Left forelimb (tissue), 1 donor: ENCODE data around the gene USP17L17.
"Not testable (repeated sequence)": the region's sequence is repeated elsewhere in the genome, so short reads cannot be mapped to it uniquely, and the experiment has no call there.

Experiments
- DNase-seq: peaks from one replicate; pipeline ENCODE4 v3.0.0-alpha.2; 2018; ENCODE audit warnings: low spot score

The USP17L17 gene

GRCh38 chr4:9243579-9243978, at the start of gene USP17L17:
Gene USP17L17, plus strand, starts transcription at chr4:9243879. Its CDS starts 0 bp downstream, at chr4:9243879.
- DNase-seq = not testable (repeated sequence)

DNA sequence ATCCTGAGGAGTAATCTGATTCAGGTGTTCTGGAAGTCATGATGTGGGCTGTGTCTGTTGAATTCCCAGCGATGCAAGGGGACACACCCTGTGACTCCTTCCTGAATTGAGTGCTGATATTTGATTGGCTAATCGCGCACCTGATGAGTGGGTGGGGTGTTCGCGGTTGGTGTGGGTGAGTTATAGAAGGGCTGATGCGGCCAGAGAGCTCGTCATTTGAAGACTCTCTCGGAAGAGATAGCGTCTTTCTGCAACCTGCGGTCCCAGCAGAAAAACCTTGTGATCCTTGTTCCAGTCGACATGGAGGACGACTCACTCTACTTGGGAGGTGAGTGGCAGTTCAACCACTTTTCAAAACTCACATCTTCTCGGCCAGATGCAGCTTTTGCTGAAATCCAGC, 33.3 kb upstream of the USP17L17 start, which contains the start of gene USP17L10:
Gene USP17L10, plus strand, starts transcription at position 301 of the 400 bp plus-strand sequence. Its CDS starts 0 bp downstream, at position 301.
- DNase-seq = not testable (repeated sequence)

GRCh38 chr4:9214701-9215100, 29.0 kb upstream of the USP17L17 start:
- not testable (repeated sequence) for DNase-seq

- not testable (repeated sequence) for DNase-seq
These were observed 28.6 kb upstream of the USP17L17 start, which contains the start of gene USP17L11 for GRCh38 chr4:9215105-9215504. Gene USP17L11, plus strand, starts transcription at chr4:9215405. Its CDS starts 0 bp downstream, at chr4:9215405.

GRCh38 chr4:9219852-9220251, 23.8 kb upstream of the USP17L17 start, which contains the start of gene USP17L12:
Gene USP17L12, plus strand, starts transcription at chr4:9220152. Its CDS starts 0 bp downstream, at chr4:9220152.
- DNase-seq = not testable (repeated sequence)

DNA sequence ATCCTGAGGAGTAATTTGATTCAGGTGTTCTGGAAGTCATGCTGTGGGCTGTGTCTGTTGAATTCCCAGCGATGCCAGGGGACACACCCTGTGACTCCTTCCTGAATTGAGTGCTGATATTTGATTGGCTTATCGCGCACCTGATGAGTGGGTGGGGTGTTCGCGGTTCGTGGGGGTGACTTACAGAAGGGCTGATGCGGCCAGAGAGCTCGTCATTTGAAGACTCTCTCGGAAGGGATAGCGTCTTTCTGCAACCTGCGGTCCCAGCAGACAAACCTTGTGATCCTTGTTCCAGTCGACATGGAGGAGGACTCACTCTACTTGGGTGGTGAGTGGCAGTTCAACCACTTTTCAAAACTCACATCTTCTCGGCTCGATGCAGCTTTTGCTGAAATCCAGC, 19.1 kb upstream of the USP17L17 start, which contains the start of gene USP17L13:
Gene USP17L13, plus strand, starts transcription at position 301 of the 400 bp plus-strand sequence. Its CDS starts 0 bp downstream, at position 301.
- DNase-seq = not testable (repeated sequence)

DNA sequence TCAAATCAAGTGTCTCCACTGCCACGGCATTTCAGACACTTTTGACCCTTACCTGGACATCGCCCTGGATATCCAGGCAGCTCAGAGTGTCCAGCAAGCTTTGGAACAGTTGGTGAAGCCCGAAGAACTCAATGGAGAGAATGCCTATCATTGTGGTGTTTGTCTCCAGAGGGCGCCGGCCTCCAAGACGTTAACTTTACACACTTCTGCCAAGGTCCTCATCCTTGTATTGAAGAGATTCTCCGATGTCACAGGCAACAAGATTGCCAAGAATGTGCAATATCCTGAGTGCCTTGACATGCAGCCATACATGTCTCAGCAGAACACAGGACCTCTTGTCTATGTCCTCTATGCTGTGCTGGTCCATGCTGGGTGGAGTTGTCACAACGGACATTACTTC, 13.4 kb upstream of the USP17L17 start:
- DNase-seq = not testable (repeated sequence)

DNA sequence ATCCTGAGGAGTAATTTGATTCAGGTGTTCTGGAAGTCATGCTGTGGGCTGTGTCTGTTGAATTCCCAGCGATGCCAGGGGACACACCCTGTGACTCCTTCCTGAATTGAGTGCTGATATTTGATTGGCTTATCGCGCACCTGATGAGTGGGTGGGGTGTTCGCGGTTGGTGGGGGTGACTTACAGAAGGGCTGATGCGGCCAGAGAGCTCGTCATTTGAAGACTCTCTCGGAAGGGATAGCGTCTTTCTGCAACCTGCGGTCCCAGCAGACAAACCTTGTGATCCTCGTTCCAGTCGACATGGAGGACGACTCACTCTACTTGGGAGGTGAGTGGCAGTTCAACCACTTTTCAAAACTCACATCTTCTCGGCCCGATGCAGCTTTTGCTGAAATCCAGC, 9.6 kb upstream of the USP17L17 start, which contains the start of gene USP17L15:
Gene USP17L15, plus strand, starts transcription at position 301 of the 400 bp plus-strand sequence. Its CDS starts 0 bp downstream, at position 301.
- DNase-seq = not testable (repeated sequence)

DNA sequence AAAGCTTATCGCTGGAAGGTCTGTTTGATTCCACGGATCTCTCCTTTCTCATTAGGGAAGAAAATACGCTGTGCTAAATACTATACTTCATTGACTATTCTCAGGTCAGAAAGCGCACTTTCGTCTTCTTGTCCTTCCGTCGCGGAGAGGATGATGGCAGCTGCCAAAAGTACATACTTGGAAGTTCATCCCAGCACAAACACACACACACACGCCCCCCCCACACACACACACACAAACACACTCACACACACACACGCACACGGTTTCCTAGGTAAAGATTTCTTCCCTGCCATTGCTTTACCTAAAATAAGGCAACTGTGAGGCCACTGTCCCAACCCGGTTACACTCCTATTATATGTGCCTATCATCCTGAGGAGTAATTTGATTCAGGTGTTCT, 5.2 kb upstream of the USP17L17 start:
- peak; percentile 0 for DNase-seq

DNA sequence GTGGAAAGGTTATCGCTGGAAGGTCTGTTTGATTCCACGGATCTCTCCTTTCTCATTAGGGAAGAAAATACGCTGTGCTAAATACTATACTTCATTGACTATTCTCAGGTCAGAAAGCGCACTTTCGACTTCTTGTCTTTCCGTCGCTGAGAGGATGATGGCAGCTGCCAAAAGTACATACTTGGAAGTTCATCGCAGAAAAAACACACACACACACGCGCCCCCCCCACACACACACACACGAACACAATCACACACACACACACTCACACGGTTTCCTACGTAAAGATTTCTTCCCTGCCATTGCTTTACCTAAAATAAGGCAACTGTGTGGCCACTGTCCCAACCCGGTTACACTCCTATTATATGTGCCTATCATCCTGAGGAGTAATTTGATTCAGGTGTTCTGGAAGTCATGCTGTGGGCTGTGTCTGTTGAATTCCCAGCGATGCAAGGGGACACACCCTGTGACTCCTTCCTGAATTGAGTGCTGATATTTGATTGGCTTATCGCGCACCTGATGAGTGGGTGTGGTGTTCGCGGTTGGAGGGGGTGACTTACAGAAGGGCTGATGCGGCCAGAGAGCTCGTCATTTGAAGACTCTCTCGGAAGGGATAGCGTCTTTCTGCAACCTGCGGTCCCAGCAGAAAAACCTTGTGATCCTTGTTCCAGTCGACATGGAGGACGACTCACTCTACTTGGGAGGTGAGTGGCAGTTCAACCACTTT, 4.4 kb downstream of the USP17L17 start, which contains the start of gene USP17L18:
Gene USP17L18, plus strand, starts transcription at position 678 of the 728 bp plus-strand sequence. Its CDS starts 0 bp downstream, at position 678.
- peak; percentile 55 for DNase-seq

DNA sequence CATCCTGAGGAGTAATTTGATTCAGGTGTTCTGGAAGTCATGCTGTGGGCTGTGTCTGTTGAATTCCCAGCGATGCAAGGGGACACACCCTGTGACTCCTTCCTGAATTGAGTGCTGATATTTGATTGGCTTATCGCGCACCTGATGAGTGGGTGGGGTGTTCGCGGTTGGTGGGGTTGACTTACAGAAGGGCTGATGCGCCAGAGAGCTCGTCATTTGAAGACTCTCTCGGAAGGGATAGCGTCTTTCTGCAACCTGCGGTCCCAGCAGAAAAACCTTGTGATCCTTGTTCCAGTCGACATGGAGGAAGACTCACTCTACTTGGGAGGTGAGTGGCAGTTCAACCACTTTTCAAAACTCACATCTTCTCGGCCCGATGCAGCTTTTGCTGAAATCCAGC, 9.4 kb downstream of the USP17L17 start, which contains the start of gene USP17L19:
Gene USP17L19, plus strand, starts transcription at position 301 of the 400 bp plus-strand sequence. Its CDS starts 0 bp downstream, at position 301.
- DNase-seq = not testable (repeated sequence)

GRCh38 chr4:9257824-9258223, 14.1 kb downstream of the USP17L17 start, which contains the start of gene USP17L20:
Gene USP17L20, plus strand, starts transcription at chr4:9258124. Its CDS starts 0 bp downstream, at chr4:9258124.
- DNase-seq = not testable (repeated sequence)

DNA sequence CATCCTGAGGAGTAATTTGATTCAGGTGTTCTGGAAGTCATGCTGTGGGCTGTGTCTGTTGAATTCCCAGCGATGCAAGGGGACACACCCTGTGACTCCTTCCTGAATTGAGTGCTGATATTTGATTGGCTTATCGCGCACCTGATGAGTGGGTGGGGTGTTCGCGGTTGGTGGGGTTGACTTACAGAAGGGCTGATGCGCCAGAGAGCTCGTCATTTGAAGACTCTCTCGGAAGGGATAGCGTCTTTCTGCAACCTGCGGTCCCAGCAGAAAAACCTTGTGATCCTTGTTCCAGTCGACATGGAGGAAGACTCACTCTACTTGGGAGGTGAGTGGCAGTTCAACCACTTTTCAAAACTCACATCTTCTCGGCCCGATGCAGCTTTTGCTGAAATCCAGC, 18.9 kb downstream of the USP17L17 start, which contains the start of gene USP17L21:
Gene USP17L21, plus strand, starts transcription at position 301 of the 400 bp plus-strand sequence. Its CDS starts 0 bp downstream, at position 301.
- DNase-seq = not testable (repeated sequence)

DNA sequence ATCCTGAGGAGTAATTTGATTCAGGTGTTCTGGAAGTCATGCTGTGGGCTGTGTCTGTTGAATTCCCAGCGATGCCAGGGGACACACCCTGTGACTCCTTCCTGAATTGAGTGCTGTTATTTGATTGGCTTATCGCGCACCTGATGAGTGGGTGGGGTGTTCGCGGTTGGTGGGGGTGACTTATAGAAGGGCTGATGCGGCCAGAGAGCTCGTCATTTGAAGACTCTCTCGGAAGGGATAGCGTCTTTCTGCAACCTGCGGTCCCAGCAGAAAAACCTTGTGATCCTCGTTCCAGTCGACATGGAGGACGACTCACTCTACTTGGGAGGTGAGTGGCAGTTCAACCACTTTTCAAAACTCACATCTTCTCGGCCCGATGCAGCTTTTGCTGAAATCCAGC, 23.6 kb downstream of the USP17L17 start, which contains the start of gene USP17L22:
Gene USP17L22, plus strand, starts transcription at position 301 of the 400 bp plus-strand sequence. Its CDS starts 0 bp downstream, at position 301.
- not testable (repeated sequence) for DNase-seq

DNA sequence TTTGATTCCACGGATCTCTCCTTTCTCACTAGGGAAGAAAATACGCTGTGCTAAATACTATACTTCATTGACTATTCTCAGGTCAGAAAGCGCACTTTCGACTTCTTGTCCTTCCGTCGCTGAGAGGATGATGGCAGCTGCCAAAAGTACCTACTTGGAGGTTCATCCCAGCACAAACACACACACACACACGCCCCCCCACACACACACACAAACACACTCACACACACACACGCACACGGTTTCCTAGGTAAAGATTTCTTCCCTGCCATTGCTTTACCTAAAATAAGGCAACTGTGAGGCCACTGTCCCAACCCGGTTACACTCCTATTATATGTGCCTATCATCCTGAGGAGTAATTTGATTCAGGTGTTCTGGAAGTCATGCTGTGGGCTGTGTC, 28.0 kb downstream of the USP17L17 start:
- DNase-seq = not testable (repeated sequence)
